SU-DHL-6 (cell line): ENCODE data around the gene OR11H6.

ENCODE experiments used
- CTCF ChIP-seq: fragments of 200-600 bp; sonication (generic); IDR thresholded peaks from one replicate; pipeline ENCODE4 v1.5.1; 2017; ENCODE audit warnings: antibody characterized with exemption, mild to moderate bottlenecking, low read length, moderate library complexity; ENCODE audit not compliant: insufficient read depth, poor library complexity, severe bottlenecking
- EZH2phosphoT487 ChIP-seq: fragments of 200-600 bp; sonication (generic), shearing (Covaris generic); conservative IDR thresholded peaks from 2 replicates; pipeline ENCODE4 v1.6.1; 2018; ENCODE audit warnings: mild to moderate bottlenecking, antibody characterized with exemption, low read length, moderate library complexity, mixed read lengths

GRCh38 chr14:20223410-20223809, at the start of gene OR11H6:
- no peak for TF ChIP-seq CTCF
- TF ChIP-seq EZH2phosphoT487: no peak
